Activated naive CD8-positive, alpha-beta T cell treated with anti-CD3 and anti-CD28 coated beads, Interleukin-2, amount 50 U/mL, for 24 hours (primary cell): ENCODE measurements around the gene GRIN3A.
"Not testable (repeated sequence)": the region's sequence is repeated elsewhere in the genome, so short reads cannot be mapped to it uniquely, and the experiment has no call there.

Experiments
- ATAC-seq: fragments of 150-1000 bp; cut with Tn5 transposase; one replicate; pipeline ENCODE4 v1.10.0; 2021
- DNase-seq: peaks from one replicate; pipeline ENCODE4 v3.0.0; 2021
- H3K27ac Mint-ChIP-seq: one replicate; pipeline ENCODE4 v1.8.0; 2021; ENCODE audit warnings: mild to moderate bottlenecking, mixed read lengths
- H3K27me3 Mint-ChIP-seq: one replicate; pipeline ENCODE4 v1.8.0; 2021; ENCODE audit warnings: mixed read lengths
- H3K36me3 Mint-ChIP-seq: one replicate; pipeline ENCODE4 v1.8.0; 2021; ENCODE audit warnings: low read depth, mixed read lengths
- H3K4me1 Mint-ChIP-seq: one replicate; pipeline ENCODE4 v1.8.0; 2021; ENCODE audit warnings: mixed read lengths
- H3K4me3 Mint-ChIP-seq: one replicate; pipeline ENCODE4 v1.8.0; 2021; ENCODE audit warnings: mild to moderate bottlenecking, moderate library complexity, mixed read lengths
- H3K9me3 Mint-ChIP-seq: one replicate; pipeline ENCODE4 v1.8.0; 2021; ENCODE audit warnings: mixed read lengths

The GRIN3A gene

DNA sequence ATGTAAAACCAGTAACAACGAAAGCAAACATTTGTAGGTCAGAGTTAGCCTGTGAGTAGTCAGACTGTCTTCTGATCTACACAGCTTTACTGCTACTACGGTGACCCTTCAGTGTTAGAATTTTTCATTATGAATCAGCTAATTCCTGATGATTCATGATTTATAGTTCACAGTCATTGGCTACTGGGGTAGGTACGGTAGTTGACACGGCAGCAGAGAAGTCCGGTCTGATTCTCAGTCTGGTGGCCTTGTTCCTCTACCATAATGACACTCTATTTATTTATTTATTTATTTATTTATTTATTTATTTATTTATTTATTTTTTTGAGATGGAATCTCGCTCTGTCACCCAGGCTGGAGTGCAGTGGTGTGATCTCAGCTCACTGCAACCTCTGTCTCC is 148.4 kb downstream of the GRIN3A start:
- not testable (repeated sequence) for DNase-seq, H3K27ac Mint-ChIP-seq, ATAC-seq, H3K4me3 Mint-ChIP-seq, H3K4me1 Mint-ChIP-seq, H3K9me3 Mint-ChIP-seq, H3K36me3 Mint-ChIP-seq, H3K27me3 Mint-ChIP-seq

DNA sequence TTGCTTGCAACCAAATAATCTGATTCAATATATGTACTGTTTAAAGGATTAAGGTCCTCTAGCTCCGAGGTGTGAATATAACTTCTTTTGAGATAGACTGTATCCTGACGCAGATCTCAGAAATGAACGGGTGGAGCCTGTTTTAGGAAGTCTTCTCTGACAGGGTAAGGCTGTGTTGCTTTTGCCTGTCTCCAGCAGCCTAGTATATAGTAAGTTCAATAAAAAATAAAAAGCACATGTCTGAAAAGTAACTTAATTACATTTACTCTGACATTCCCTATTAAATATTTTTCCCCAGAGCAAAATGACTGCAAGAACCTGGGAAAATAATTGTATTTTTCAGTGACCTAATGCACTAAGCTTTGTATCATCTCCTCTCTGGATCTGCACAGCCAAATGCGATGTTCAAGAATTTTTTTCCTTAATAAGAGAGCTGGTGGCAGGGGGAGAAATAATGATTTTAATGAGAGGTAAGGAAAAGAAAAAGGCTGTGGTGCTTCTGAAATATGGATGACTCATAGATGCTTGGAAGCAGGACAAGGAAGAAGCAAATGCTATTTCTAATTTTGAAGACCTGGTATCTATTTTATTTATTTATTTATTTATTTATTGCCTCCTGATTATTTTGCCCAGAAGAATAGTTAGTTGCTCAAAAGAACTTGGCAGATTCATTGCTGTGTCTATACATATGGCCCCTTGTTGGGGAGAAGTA is 151.0 kb downstream of the GRIN3A start:
- H3K36me3 Mint-ChIP-seq = no peaks in the 10 kb centered on the region
- H3K4me1 Mint-ChIP-seq = peaks cover 6% of the 10 kb centered on the region
- ATAC-seq (no peak), DNase-seq (no peak)
- H3K27me3 Mint-ChIP-seq = no peaks in the 10 kb centered on the region
- no peak overlapping the region for H3K27ac Mint-ChIP-seq
- H3K9me3 Mint-ChIP-seq = no peaks in the 10 kb centered on the region
- H3K4me3 Mint-ChIP-seq = no peak overlapping the region

DNA sequence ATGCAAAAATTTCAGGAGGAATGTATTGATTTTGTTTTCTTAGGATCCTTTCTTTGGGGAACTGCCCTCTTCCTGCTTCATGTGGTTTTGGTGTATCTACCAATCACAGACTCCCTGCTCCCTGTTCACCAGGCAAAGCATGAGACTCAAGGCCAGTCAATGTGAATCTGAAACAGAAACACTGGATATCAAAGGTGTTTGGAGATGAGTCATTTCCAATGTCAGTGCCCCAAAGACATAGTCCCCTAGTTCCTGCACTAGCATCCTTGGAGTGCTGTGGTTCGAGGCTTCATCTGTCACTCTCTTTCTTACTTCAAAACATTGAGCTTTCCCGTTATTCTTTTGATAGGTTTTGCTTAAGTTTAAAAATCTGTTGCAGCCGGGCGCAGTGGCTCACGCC is 151.8 kb downstream of the GRIN3A start:
- H3K4me3 Mint-ChIP-seq = no peak overlapping the region
- ATAC-seq (peak; percentile 91), DNase-seq (no peak)
- peaks cover 6% of the 10 kb centered on the region for H3K4me1 Mint-ChIP-seq
- no peaks in the 10 kb centered on the region for H3K36me3 Mint-ChIP-seq
- H3K27ac Mint-ChIP-seq = peak overlapping the region; percentile 47
- no peaks in the 10 kb centered on the region for H3K9me3 Mint-ChIP-seq
- H3K27me3 Mint-ChIP-seq = no peaks in the 10 kb centered on the region

DNA sequence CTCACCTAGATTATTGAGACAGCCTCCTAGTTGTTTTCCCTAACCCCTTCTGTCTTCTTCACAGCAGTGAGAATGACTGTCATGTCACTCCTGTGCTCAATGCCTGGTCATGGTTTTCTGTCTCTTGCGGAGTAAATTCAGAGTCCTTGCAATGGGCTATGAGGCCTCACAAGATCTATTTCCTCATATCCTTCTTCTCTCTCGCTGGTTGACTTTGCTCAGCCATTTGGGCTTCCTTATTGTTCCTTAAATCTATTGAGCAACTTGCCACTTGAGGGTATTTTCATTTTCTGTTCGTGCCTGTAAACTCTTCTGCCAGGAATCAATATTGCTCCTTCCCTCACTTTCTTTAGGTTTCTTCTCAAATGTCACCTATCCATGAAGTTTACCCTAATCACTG is 152.7 kb downstream of the GRIN3A start:
- ATAC-seq (no peak), DNase-seq (no peak)
- H3K27me3 Mint-ChIP-seq = no peaks in the 10 kb centered on the region
- no peak overlapping the region for H3K4me3 Mint-ChIP-seq
- no peak overlapping the region for H3K27ac Mint-ChIP-seq
- no peaks in the 10 kb centered on the region for H3K36me3 Mint-ChIP-seq
- peaks cover 6% of the 10 kb centered on the region for H3K4me1 Mint-ChIP-seq
- no peaks in the 10 kb centered on the region for H3K9me3 Mint-ChIP-seq

DNA sequence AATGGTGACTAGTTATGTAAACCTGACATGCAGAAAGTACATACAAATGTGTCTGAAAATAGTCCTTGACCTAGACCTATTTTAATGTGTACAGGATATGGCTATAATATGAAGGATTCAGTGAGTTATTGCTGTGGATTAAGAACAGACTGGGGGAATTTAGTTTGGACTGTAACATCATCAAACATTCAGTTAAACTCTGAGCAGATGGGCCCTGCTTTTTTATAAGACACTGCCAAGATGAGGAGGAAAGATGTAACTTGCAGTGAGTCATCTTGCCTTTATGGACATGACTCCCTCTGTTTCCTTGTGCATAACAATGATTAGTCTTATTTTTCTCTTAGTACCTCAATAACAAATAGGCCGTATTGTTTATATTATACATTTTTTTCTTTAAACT is 155.9 kb downstream of the GRIN3A start:
- no peaks in the 10 kb centered on the region for H3K36me3 Mint-ChIP-seq
- H3K9me3 Mint-ChIP-seq = no peaks in the 10 kb centered on the region
- no peak overlapping the region for H3K27ac Mint-ChIP-seq
- H3K27me3 Mint-ChIP-seq = no peaks in the 10 kb centered on the region
- H3K4me1 Mint-ChIP-seq = peaks cover 9% of the 10 kb centered on the region
- no peak for DNase-seq
- no peak for ATAC-seq
- H3K4me3 Mint-ChIP-seq = no peak overlapping the region

DNA sequence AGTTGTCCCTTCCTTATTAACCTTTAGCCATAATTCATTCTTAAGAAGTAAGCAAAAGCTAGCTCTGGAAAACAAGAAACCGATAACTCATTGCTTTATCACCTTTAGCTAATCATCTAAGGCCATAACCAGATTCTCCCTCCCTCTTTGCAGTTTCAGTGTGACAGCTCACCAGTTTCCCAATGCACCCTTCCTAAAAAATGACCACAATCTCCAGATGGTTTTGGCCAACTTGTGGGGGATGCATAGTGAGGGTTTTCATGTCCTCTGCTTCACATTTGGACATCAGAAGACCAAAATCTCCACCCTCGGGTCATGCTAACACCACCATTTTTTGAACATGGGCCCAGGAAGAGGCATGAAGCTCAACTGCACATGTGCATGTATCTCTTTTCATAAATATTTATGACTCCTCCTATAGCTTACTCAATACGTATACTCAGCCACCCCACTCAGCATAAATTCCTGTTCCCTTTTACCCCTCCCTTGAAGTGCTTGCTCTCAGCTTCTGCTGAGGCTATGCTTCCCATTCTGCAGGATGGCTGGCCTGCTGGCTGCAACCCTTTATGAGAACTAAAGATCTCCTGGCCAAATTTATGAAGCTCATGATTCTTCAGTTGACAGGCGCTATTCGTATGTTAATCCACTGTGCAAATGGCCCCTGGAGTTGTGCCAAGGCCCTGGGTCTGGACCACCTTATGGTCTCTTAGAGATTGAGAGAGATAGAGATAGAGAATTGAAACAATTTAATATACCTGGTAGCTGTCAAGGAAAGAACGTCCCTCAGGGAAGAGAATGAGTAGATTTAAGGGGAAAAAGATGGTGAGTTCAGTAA is 158.5 kb downstream of the GRIN3A start:
- Mint-ChIP-seq H3K4me3 (no peak overlapping the region), H3K27ac (no peak overlapping the region), H3K4me1 (peaks cover 3% of the 10 kb centered on the region), H3K36me3 (no peaks in the 10 kb centered on the region), H3K9me3 (no peaks in the 10 kb centered on the region), H3K27me3 (no peaks in the 10 kb centered on the region)
- ATAC-seq = no peak
- DNase-seq = no peak

DNA sequence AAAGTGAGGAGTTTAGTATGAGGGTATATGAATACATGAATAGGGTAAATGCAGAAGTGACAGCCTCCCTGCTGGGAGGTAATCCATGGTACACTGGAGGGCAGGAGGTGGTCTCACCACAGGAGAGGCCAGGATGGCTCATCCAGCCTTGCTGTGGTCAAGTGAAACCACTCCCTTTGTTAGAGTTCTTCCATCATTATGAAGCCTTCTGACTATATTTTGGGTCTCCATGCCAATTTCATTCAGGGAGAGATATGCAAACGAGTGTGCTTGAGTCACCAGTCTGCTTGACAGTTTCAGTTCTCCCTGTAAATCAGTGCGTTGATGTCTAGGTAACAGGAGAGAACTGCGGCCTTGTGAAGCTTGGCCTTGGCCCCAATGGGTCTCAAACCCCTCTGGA is 160.1 kb downstream of the GRIN3A start:
- no peaks in the 10 kb centered on the region for H3K27me3 Mint-ChIP-seq
- no peaks in the 10 kb centered on the region for H3K9me3 Mint-ChIP-seq
- peaks cover 1% of the 10 kb centered on the region for H3K36me3 Mint-ChIP-seq
- DNase-seq (no peak), ATAC-seq (no peak)
- no peak overlapping the region for H3K4me3 Mint-ChIP-seq
- peaks cover 16% of the 10 kb centered on the region for H3K4me1 Mint-ChIP-seq
- no peak overlapping the region for H3K27ac Mint-ChIP-seq

DNA sequence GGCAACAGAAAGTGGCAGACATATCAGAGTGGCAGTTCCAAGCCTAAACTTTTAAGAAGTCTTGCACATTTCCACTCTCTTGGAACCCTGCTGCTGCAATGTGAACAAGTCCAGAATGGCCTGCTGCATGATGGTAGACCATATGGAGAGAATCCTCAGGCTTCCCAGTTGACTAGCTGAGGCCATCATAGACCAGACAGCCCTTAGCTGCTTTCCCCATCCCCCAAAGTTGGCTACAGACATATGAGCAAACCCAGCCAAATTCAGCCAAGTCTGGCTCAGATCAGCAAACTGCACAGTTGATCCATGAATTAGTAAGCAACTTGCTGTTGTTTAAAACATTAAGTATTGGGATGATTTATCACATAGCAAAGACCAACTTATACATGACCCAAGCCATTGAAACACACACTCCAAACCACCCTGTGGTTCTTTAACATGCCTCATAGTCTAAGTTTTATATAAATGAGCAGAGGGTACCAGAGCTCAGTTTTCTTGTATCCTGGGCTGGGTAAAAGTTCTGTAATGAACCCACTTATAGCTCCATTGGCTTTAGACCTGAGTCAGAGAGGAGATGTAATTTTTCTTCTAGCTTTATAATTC is 163.6 kb downstream of the GRIN3A start:
- H3K4me1 Mint-ChIP-seq = peaks cover 51% of the 10 kb centered on the region
- no peak overlapping the region for H3K27ac Mint-ChIP-seq
- no peaks in the 10 kb centered on the region for H3K27me3 Mint-ChIP-seq
- H3K4me3 Mint-ChIP-seq = no peak overlapping the region
- no peak for DNase-seq
- H3K36me3 Mint-ChIP-seq = peaks cover 11% of the 10 kb centered on the region
- no peaks in the 10 kb centered on the region for H3K9me3 Mint-ChIP-seq
- no peak for ATAC-seq

DNA sequence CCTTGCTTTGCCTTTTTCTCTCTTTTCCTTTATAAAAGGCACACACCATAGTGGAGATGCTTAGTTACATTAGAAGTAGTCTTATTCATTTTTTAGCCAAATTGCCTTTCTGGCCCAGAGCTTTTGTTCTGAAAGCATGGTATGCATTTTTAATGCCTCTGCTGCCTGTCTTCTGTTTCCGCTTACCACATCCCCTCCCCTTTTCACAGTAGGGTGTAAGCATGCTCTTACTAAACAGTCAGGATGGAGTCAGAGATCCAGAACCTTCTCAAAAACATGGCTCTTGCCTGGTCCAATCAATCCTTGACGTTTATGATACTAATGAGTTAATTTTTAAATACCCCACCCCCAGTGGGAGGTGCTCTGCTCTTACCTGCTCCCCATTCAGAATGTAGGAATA is 166.1 kb downstream of the GRIN3A start:
- peaks cover 27% of the 10 kb centered on the region for H3K36me3 Mint-ChIP-seq
- DNase-seq (no peak), ATAC-seq (peak; percentile 51)
- H3K9me3 Mint-ChIP-seq = no peaks in the 10 kb centered on the region
- peak overlapping the region; percentile 43 for H3K27ac Mint-ChIP-seq
- no peak overlapping the region for H3K4me3 Mint-ChIP-seq
- H3K27me3 Mint-ChIP-seq = no peaks in the 10 kb centered on the region
- peaks cover 70% of the 10 kb centered on the region for H3K4me1 Mint-ChIP-seq

DNA sequence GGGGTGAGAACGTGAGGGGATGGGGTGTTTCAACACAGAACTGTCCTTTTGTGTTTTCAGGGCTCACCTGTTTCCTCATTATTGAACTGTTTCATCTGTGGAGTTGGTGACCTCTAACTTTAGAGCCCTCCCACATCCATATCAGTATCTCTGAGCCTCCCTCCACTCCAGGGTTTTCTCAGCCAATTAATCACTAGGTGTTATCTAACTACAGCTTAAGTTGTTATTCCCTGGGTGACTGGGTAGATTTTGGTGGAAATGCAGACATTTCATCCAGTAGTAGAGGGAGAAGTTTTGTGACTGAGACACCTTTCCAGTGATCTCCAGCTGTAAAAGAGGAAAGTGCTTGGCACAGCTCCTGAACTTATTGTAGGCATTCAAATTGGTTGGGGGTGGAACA is 167.3 kb downstream of the GRIN3A start:
- Mint-ChIP-seq H3K36me3 (peaks cover 31% of the 10 kb centered on the region), H3K4me1 (peaks cover 76% of the 10 kb centered on the region), H3K27ac (peak overlapping the region; percentile 29), H3K4me3 (no peak overlapping the region), H3K9me3 (no peaks in the 10 kb centered on the region), H3K27me3 (no peaks in the 10 kb centered on the region)
- ATAC-seq = no peak
- no peak for DNase-seq

DNA sequence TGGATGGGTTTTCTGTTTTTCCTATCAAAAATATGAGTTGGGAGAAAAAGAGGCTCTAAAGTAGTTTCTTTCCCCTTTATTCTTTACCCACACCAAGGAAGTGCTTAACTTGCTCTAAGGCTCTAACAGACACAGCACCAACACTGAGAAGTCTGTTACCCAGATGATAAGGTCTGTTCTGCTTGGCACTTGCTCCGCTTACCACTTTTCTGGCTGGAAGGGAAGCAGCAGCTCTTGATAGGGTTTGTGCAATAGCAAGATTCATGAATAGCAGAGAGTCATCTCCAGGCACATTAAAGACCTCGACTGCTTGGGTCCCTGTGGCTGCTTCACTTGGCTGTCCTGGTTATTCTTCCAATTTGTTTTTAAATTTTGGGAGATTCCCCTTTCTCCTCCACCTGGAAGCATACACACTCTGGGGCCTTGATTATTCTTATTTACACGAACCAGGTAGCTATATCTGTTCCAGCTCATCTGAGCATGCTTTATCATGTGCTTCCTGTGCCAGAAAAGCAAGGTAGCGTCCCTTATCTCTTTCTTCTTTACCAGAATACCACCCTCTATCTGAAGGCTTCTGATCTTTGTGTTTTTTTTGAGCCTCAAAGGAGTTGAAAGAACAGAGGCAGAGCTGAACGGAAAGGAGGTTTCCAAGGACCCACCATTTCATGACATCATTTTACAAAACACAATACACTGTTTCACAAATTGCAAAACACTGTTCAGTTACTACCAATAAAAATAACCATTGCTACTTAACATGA is 168.5 kb downstream of the GRIN3A start:
- ATAC-seq = no peak
- Mint-ChIP-seq H3K9me3 (no peaks in the 10 kb centered on the region), H3K4me3 (no peak overlapping the region), H3K4me1 (peaks cover 76% of the 10 kb centered on the region), H3K36me3 (peaks cover 40% of the 10 kb centered on the region), H3K27me3 (no peaks in the 10 kb centered on the region), H3K27ac (peak overlapping the region; percentile 72)
- no peak for DNase-seq

DNA sequence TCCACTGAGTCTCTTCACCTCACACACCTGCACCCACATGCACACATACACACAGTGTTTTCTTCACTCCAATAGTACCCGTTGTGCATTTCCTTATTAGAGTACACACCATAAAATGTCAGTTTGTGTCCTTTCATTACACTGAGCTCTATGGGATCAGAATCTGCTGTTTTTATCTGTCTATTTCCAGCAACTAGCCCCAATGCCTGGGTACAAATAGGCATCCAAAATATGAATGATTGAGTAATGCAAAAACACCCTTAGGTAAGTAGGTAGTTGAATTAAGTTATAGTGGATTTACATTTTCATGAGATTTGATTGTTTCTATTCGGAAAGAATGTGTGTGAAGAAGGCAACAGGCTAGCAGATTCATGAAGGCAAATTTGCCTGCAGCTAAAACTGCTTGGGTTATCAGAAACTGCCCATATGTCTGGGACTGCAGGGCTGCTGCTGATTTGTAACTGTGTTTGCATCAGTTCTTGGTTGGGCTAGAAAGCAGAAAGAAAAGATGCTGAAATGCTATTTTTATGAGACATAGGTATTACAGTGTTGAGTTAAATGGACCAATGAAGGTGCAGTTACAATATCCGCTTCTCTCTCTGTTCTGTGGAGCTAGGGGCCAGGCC is 170.6 kb downstream of the GRIN3A start:
- Mint-ChIP-seq H3K27me3 (no peaks in the 10 kb centered on the region), H3K36me3 (peaks cover 49% of the 10 kb centered on the region), H3K27ac (no peak overlapping the region), H3K9me3 (no peaks in the 10 kb centered on the region), H3K4me1 (peaks cover 58% of the 10 kb centered on the region), H3K4me3 (no peak overlapping the region)
- ATAC-seq = no peak
- DNase-seq = no peak

DNA sequence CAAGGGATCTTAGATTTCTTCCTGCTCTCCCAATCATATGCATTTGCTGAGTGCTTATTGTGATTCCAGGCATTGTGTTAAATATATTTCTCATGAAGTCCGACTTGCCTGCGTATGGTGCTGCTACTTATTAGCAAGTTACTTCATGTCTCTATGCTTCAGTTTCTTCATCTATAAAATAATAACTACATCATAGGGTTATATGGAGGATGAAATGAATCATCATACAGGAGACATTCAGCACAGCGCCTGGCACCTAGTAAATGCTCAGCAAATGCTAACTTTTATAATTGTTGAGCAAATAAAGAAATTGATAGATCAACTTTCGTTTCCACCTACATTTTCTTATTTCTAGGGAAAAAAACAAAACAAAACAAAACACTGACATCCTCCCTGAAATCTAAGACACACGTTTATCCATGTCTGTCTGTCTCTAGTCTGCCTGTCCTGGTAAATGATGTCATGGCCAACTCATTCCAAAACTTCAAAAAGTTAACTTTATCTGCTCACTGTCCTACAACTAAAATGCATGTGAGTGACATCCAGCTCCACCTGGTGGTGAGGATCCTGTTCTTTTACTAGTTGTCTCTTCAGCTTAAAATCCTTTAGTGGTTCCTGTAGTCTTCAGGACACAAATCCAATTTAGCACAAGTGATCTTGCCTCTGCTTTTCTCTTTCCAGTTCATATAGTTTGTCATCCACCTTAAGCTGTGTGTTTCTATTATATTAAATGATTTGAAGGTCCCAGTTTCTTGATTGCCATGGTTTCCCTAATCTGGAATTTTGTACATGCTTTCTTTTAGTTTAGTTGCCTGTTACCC is 171.3 kb downstream of the GRIN3A start:
- no peak overlapping the region for H3K4me3 Mint-ChIP-seq
- DNase-seq (peak; percentile 23), ATAC-seq (peak; percentile 60)
- H3K4me1 Mint-ChIP-seq = peaks cover 52% of the 10 kb centered on the region
- H3K27me3 Mint-ChIP-seq = no peaks in the 10 kb centered on the region
- no peaks in the 10 kb centered on the region for H3K9me3 Mint-ChIP-seq
- peaks cover 51% of the 10 kb centered on the region for H3K36me3 Mint-ChIP-seq
- no peak overlapping the region for H3K27ac Mint-ChIP-seq
